Measurements from ENCODE around the gene DGCR2.
"Not testable (repeated sequence)": the region's sequence is repeated elsewhere in the genome, so short reads cannot be mapped to it uniquely, and the experiment has no call there.

DGCR2 gene

DNA sequence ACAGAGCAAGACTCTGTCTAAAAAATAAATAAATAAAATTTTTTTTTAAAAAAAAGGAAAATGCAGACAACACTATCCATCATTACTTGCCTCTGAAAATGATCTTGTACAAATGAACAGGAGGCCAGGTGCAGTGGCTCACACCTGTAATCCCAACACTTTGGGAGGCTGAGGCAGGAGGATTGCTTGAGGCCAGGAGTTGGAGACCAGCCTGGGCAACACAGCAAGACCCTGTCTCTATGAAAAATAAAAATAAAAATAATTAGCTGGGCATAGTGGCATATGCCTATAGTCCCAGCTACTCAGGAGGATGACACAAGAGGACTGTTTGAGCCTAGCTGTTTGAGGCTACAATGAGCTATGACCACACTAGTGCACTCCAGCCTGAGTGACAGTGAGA is 49.4 kb downstream of the DGCR2 start:
- DNase-seq, result not testable (repeated sequence)

DNA sequence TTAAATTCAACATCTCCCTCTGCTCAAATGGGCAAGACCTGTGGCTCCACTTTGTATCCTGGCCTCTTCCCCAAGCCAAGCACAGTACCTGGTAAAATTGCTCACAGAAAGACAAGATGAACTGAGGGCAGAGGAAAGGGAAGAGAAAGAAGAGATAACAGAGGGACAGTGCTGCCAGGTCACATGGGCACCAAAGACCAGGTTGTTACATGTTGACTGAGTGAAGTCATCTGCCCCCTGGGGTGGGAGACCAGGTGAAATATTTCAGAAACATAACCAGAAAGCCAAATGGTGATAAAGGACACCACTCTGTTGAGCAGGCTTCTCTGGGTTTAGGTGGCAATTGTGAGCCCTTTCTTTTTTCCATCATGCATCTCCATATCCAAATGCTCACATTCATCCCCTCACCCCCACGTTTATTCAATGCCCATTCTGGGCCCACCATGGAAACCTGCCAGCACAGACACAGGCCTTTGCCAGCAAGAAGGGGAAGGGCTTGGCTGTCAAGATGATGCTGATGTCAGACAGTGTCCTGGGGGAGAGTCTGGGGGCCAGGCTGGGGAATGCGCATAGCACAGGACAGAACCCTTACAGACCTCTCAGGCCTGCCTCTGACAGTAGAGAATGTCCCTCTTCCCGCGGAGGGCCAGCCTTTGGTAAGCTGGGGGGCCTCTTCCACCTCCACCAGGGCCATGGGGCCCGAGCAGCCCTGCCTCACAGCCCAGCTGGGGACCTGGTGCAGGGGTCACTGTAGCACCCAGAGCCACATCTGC is 51.6 kb downstream of the DGCR2 start:
- no peak for DNase-seq

- DNase-seq, result no peak
Observed at GRCh38 chr22:19069451-19069850, 52.8 kb downstream of the DGCR2 start.

DNA sequence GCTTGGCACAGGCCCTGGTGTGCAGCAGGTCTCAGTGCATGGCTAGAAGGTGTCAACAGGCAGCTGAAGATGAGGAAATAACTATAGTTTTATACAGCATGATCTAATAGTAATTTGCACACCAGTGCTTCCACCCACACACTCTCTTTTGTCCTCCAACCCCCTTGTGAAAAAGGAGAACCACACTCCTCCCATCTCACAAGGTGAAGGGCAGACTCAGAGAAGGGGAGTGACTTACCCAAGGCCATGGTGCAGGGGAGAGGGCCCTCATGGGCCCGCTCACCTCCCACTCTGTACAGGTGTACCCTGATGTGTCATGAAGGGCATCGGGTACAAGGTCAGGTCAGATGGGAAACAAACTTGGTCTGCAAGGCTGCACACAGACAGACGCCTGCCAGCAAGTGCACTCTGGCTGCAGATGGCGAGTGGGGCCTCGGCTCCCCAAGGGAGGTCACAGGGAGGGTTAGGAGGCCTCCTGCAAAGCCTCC is 53.4 kb downstream of the DGCR2 start:
- DNase-seq, result no peak

GRCh38 chr22:19067696-19068348 is 54.4 kb downstream of the DGCR2 start:
- DNase-seq, result no peak

DNA sequence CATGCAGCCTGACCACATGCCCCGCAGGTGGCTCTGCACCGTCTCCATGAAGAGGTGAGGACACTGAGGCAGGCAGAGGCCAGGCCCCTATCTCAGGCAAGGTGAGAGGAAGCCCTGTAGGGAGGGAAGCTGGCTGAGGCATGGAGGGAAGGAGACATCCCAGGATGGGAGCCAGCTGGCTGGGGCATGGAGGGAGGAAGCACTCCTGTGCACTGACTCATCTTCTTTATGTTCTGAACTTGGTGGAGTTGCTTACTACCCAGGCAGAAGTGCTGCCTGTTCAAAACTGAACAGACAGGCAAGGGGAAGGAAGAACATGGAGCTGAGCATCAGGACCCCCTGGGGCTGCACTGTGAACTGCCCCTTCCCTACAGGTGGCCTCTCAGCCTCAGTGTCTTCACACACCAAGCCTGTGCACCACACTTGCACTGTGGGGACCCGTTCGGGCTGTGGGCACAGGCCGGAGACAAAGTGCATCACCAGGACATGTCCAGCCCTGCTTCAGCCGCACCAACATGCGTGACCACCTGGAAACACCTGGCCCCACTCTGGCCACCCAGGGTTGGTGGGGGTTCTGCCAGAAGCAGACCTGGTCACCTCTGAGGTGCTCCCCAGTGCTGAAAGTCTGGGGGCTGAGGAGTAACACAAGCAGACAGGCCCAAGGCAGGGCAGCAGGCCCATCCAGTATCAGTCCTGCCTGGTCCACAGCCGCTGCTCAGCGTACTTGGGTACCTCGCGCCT is 55.5 kb downstream of the DGCR2 start:
- DNase-seq, result no peak

DNA sequence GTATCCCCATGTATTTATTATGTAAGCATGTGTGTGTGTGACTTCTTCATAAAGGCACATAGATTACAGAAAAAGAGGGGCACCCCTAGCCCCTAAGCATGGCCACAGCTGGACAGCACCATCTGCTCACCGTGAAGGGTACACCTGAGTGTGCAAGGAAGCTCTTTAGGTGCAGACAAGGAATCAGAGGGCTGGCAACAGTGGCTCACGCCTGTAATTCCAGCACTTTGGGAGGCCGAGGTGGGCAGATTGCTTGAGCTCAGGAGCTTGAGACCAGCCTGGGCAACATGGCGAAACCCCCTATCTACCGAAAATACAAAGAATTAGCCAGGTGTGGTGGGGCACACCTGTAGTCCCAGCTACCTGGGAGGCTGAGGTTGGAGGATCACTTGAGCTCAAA is 56.3 kb downstream of the DGCR2 start:
- DNase-seq, result no peak

DNA sequence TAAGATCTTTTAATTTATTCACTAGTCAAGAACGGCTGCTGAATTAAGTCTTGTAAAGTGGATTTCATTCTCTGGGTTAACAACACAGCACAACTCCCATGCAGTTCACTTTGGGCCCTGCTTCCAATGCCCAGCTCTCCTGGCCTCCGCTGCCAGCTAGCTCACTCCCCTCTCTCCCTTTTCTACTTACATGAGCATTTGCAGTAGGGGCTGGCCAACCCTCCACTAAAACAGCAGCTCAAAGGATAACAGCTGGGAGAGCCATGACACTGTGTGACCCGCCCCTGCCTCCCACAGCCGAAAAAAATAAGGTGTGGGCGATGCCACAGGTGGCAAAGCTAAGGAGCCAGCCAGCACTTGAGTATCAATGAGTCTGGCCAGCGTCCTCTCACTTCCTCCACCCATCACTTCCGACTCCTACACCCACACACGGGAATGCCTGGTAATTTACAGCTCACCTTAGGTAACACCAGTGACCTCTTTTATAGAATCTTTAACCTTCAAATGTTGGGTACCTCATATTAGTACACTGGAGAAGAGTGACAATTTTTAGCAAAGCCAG is 56.8 kb downstream of the DGCR2 start:
- no peak for DNase-seq

GRCh38 chr22:19064354-19065054 is 57.7 kb downstream of the DGCR2 start:
- no peak for DNase-seq

GRCh38 chr22:19063581-19064353 is 58.4 kb downstream of the DGCR2 start:
- DNase-seq, result no peak

DNA sequence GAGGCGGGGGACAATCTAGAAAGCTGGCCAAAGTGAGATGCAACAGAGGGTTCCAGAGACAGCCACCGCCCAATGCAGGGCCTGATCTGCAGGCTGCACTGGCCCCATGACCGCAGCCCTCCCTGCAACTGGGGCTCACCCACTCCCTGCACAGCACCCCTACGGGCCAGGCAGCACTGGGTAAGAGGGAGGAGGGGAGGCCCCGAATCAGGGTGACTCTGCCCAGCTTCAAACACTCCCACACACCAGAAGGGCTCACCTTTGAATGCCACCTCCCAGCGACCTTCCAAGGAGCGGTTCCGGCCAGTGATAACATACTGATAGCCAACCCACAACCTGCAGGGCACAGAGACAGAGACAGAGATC is 59.3 kb downstream of the DGCR2 start:
- no peak for DNase-seq

DNA sequence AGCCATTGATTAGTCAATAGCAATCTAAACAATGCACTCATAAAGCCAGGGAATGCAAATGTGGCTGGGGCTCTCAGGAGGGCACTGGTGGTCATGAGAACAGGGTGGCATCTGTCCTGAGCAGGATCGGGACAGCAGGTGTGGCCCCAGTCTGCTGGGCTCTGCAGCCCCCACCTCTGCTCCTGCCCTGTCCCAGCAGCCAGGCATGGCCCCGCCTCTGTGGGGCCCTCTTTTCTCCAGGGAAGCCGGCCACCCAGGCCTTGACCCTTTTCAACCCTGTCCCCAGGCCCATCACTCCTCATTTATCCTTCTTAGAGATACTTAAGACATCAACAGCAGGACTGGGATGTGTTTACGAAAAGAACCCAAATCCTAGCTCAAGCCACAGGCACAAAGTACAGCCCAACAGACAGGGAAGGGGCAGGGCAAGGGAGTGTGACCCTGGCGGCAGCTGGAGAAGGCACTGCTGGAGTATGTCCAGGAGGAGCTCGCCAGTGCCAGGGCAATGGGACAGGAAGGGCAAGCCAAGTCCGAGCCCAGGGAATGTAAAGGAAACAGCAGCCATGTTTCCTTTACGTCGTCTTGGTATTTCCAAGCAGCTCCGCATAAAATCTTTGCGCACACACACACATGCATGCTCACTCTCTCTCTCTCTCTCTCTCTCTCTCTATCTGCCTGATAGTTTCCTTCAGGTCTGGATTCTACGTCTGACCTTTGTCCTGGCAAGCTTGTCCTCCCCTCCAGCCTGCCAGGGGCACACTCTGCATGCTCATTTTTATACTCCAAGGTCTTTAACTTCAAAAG is 59.9 kb downstream of the DGCR2 start:
- no peak for DNase-seq

DNA sequence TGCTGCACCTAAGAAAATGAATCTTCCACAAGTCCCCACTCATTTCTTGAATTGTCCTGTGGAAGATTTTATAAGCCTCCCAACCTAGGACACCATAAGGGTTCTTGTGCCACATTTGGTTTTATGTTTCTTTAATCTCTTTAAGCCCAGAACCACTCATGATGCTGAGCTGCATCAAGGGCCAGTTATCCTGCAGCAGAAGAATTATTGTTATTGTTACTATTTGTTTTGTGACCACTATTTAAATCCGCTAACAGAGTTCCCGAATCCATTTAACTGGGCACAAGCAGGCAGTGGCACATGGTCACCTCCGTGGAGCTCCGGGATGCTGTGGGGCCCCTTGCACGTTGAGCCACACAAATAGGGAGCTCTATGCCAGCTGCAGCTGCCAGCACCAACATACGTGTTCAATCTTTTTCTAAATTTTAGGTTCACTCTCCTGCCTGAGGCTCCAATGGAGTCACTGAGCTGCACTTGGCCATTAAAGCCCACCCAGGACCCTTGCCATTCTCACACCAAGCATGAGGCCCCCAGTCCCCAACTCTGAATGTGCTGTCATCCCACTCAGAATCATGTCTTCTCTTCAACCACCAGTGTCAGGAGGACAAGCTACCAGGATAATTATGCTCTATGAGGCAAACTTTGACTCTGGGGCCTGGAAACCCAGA is 60.6 kb downstream of the DGCR2 start:
- DNase-seq, result no peak

GRCh38 chr22:19060356-19061009 is 61.7 kb downstream of the DGCR2 start:
- DNase-seq, result no peak

DNA sequence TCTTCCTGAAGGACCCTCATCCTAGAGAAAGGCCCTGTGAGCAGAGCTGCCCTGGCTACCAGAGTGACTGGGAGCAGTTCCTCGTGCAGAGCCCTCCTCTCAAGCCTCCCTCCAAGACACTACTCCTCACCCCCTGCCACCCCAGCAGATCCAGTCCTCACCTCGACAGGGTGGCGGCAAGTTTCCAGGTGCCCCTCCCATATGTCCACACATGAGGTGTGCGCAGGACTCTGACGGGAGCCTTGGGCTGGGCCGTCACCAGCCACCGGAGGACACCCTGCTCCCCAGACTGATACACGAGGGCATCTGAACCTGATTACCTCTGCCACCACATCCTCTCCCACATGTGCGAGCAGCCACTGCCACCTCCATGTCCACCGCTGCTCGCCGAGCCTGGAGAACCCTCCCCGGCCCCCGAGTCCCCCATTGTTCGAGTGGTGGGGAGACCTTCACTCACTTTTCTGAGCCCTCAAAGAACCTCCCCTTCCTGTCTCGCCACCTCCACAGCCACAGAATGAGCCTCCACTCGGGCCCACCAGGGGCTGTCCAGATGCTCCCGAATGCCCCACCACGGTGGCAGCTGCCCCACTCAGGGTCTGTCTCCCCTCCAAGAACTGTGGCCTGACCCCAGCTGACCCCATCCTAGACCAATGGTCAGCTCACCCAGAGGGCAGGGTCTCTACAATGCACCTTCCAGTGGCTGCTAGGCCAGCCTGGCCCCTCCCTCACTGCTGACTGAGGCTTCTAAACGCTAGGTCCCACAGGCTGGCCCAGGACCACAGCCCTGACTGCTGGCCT is 62.5 kb downstream of the DGCR2 start:
- no peak for DNase-seq

DNA sequence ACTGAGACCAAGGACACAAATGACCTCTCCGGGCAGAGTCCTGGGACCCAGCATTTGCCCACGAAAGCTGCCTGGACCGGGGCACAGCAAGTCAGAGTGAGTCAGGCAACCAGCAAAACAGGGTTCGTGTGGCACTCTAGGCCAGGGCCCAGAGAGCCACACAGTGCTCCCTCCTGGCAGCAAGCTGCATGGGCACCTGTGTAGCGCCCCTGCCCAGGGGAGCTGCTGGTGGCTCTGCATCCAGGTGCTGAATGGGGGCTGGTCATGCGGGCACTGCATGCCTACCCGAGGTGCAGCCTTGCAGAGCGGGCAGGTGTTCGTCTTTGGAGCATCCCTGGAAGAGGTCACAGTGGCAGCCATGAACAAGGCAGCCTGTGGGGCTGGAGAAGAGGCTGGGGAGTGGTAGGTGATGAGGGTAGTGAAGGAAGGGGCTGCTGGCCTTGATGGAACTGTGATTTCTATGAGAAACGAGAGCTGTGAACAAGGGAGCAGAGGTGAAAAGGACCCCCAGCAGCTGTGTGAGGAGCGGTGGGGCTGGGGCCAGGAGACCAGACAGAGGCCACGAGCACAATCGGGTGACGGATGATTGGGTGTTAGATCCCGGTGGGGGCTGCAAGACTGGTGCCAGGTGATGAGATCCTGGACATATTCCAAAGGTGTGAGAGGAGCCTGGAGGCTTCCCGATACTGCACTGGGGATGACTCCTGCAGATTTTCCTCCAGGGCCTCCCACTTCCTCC is 63.3 kb downstream of the DGCR2 start:
- no peak for DNase-seq

DNA sequence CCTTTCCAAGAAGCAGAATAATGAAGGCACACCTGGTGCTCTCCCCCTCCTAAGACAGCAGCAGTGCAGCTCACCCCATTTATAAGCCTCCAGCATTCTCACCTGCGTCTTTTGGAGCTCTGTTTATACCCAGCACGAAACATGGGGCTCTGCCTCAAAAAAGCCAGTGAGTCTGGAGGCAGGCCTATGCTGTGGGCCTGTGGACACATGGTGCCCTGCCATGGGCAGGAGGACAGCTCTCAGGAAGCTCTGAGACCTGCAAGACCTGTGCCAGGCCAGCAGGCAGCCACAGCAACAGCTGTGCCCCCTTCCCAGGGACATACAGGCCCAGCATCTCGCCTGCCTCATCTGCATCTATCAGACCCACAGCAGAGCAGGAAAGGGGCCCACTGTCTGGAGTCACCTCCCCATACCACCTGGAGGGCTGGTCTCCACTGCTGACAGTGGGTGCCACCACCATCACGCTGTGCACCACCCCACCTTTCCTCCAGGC is 64.2 kb downstream of the DGCR2 start:
- no peak for DNase-seq

DNA sequence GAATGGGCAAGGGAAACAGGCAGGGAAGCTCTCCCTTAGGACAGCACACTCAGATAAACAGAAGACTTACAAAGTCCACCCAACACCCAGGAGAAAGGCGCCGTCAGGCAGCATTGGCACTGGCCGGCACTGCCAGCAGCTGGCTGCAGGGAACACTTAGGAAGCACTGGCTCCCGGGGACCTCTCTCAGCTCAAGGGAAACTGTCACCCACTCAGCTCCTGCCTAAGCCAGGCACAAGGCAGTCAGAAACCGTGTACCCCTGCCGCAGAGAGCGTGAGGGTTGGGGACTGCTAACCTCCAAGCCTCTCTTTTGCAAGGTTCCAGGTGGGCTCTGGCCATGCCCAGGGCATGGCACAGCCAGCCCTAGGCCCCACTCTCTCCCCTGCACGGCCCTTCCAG is 64.7 kb downstream of the DGCR2 start:
- DNase-seq, result no peak
